Neural cell (in vitro differentiated cells): ENCODE results near the gene PROSER2.

ENCODE experiments used
- EP300 ChIP-seq: fragments of 450-650 bp; conservative IDR thresholded peaks from 2 replicates; pipeline ENCODE4 v1.6.1; 2014; ENCODE audit warnings: antibody characterized with exemption, mild to moderate bottlenecking, moderate library complexity; ENCODE audit not compliant: poor library complexity, severe bottlenecking
- EZH2 ChIP-seq: fragments of 200-600, 300-800 bp; shearing (Covaris generic), sonication (generic); IDR thresholded peaks from 2 replicates; pipeline ENCODE4 v1.6.1; 2014; ENCODE audit warnings: antibody characterized with exemption, low read length, borderline replicate concordance, mild to moderate bottlenecking; ENCODE audit not compliant: insufficient read depth, poor library complexity, severe bottlenecking
- MXI1 ChIP-seq: fragments of 450-650 bp; conservative IDR thresholded peaks from 2 replicates; pipeline ENCODE4 v1.6.1; 2014; ENCODE audit warnings: antibody characterized with exemption, mild to moderate bottlenecking; ENCODE audit not compliant: poor library complexity, severe bottlenecking
- POLR2AphosphoS5 ChIP-seq: IDR thresholded peaks from 2 replicates; pipeline ENCODE4 v1.6.1; 2012
- RAD21 ChIP-seq: fragments of 450-650 bp; conservative IDR thresholded peaks from 2 replicates; pipeline ENCODE4 v1.6.1; 2014; ENCODE audit warnings: antibody characterized with exemption, mild to moderate bottlenecking, moderate library complexity
- TAF1 ChIP-seq: IDR thresholded peaks from 2 replicates; pipeline ENCODE4 v1.6.1; 2012; ENCODE audit warnings: low read depth
- TF ChIP-seq, protein P1 (sequence below): fragments of 450-650 bp; IDR thresholded peaks from 2 replicates; pipeline ENCODE4 v1.5.1; 2014; ENCODE audit warnings: antibody characterized with exemption, mild to moderate bottlenecking, moderate library complexity; ENCODE audit not compliant: poor library complexity, severe bottlenecking
- TF ChIP-seq, protein P2 (sequence below): IDR thresholded peaks from 2 replicates; pipeline ENCODE4 v1.6.1; 2012; ENCODE audit warnings: borderline replicate concordance

DNA sequence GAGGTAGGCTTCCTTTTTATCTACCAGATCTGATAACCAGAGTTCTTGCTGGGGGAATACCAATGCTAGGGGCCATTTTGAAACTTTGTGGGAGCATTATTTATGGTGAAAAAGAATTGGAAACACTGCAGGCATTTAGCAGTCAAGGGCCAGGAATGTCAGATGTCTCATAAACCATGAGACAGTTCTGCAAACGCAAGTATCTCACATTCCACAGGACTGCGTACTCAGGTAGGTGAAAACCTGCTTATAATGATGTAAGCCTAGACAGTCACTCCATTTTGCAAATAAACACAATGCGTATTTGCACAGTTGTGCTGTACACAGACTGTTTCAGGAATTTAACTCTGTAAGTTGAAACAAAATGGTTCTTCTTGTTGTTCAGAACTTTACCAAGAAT lies 47.1 kb upstream of the PROSER2 start:
- TF ChIP-seq, protein P1, sequence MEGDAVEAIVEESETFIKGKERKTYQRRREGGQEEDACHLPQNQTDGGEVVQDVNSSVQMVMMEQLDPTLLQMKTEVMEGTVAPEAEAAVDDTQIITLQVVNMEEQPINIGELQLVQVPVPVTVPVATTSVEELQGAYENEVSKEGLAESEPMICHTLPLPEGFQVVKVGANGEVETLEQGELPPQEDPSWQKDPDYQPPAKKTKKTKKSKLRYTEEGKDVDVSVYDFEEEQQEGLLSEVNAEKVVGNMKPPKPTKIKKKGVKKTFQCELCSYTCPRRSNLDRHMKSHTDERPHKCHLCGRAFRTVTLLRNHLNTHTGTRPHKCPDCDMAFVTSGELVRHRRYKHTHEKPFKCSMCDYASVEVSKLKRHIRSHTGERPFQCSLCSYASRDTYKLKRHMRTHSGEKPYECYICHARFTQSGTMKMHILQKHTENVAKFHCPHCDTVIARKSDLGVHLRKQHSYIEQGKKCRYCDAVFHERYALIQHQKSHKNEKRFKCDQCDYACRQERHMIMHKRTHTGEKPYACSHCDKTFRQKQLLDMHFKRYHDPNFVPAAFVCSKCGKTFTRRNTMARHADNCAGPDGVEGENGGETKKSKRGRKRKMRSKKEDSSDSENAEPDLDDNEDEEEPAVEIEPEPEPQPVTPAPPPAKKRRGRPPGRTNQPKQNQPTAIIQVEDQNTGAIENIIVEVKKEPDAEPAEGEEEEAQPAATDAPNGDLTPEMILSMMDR, result no peak
- TF ChIP-seq RAD21 (no peak), EZH2 (no peak), EP300 (no peak), TAF1 (no peak), POLR2AphosphoS5 (no peak), MXI1 (no peak)
- TF ChIP-seq, protein P2, sequence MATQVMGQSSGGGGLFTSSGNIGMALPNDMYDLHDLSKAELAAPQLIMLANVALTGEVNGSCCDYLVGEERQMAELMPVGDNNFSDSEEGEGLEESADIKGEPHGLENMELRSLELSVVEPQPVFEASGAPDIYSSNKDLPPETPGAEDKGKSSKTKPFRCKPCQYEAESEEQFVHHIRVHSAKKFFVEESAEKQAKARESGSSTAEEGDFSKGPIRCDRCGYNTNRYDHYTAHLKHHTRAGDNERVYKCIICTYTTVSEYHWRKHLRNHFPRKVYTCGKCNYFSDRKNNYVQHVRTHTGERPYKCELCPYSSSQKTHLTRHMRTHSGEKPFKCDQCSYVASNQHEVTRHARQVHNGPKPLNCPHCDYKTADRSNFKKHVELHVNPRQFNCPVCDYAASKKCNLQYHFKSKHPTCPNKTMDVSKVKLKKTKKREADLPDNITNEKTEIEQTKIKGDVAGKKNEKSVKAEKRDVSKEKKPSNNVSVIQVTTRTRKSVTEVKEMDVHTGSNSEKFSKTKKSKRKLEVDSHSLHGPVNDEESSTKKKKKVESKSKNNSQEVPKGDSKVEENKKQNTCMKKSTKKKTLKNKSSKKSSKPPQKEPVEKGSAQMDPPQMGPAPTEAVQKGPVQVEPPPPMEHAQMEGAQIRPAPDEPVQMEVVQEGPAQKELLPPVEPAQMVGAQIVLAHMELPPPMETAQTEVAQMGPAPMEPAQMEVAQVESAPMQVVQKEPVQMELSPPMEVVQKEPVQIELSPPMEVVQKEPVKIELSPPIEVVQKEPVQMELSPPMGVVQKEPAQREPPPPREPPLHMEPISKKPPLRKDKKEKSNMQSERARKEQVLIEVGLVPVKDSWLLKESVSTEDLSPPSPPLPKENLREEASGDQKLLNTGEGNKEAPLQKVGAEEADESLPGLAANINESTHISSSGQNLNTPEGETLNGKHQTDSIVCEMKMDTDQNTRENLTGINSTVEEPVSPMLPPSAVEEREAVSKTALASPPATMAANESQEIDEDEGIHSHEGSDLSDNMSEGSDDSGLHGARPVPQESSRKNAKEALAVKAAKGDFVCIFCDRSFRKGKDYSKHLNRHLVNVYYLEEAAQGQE, result no peak
